GM04503 (cell line): ENCODE results near the gene DDX41.
"Not testable (repeated sequence)": the region's sequence is repeated elsewhere in the genome, so short reads cannot be mapped to it uniquely, and the experiment has no call there.

ENCODE experiments used
- DNase-seq: peaks from one replicate; pipeline ENCODE4 v3.0.0-alpha.2; 2012; ENCODE audit warnings: low read depth

Gene DDX41

DNA sequence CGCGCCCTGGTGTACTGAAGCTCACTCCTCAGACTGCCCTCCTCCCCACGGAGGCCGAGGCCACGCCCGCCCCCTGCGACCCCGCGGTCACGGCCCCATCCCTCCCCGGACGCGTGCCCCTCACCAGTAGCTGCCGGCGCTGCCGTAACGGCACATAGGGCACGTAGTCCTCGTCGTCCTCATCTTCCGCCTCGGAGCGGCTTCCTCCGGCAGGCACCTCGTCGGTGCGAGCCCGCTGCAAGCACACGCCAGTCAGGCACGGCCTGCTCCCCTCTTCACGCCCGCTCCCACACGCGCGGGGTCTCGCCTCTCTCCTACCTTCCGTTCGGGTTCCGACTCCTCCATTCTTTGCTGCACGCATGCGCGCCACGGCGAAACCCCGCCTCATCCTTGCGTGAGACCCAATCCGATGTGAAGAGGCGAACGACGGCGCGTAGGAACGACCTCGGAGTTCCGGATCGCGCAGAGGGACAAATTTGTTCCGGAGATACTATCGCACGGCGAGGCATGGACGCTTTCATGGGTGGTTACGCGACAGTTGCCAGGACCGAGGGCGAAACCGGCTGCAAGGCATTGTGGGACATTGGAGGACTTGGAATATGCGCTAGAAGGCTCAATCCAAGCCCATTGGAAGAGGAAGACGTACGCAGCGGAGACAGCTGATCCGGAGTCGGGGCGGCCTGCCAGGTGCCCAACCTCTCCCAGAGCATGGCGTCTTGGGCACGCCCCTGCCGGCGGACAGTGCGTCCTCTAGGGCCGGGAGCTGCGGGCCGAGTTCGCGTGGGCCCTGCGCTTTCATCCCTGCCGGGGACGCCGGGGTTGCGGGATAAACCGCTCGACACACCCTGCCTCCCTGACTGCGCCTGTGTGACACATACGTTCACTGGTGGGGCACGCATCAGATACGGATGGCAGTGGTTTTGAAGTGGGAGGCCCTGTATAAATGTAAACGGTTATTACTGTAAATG lies at the start of gene DDX41:
Gene DDX41 (minus strand): TSS at position 361 of the 968 bp plus-strand sequence. CDS start 16 bp downstream, at position 345.
- DNase-seq, result peak; percentile 98

GRCh38 chr5:177565046-177565445 lies 48.3 kb upstream of the DDX41 start:
- no peak for DNase-seq

DNA sequence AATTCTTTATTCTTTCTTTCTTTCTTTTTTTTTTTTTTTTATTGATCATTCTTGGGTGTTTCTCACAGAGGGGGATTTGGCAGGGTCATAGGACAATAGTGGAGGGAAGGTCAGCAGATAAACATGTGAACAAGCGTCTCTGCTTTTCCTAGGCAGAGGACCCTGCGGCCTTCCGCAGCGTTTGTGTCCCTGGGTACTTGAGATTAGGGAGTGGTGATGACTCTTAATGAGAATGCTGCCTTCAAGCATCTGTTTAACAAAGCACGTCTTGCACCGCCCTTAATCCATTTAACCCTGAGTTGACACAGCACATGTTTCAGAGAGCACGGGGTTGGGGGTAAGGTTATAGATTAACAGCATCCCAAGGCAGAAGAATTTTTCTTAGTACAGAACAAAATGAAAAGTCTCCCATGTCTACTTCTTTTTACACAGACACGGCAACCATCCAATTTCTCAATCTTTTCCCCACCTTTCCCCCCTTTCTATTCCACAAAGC lies 42.7 kb upstream of the DDX41 start:
- DNase-seq, result not testable (repeated sequence)

DNA sequence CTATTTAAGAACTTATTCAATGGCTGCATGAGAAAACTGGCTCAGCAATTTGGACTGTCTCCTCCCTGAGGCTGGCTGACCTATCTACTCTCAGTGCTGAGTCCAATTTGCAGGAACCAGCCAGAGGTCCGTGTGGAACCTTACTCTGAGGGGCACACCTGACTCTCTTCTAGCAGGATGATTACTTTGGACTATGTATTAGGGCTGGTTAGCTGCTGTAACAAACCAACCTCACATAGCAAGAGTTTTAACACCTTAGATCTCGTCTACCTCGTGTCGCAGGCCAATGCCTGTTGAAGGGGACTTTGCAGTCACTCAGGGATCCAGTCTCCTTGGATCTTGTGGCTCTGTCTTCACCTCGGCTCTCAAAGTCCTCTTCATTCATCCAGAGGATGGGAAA lies 41.0 kb upstream of the DDX41 start:
- no peak for DNase-seq

- no peak for DNase-seq
Observed at GRCh38 chr5:177557041-177557647, 40.4 kb upstream of the DDX41 start.

DNA sequence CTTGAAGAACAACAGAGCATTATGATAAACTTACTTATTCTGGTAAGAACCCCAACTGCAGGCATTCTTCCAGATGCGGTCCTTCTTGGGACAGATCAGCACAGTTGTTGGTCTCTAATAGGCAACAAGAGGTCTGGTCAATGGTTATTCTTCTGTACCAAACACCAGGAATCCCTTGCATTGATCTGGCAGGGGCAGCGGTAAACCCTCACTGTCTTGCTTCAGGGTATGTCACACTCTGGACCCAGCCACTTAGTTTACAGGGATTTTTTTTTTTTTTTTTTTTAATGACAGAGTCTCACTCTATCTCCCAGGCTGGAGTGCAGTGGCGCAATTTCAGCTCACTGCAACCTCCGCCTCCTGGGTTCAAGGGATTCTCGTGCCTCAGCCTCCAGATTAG lies 38.9 kb upstream of the DDX41 start:
- no peak for DNase-seq

- no peak for DNase-seq
Observed at GRCh38 chr5:177555228-177555627, 38.5 kb upstream of the DDX41 start.

DNA sequence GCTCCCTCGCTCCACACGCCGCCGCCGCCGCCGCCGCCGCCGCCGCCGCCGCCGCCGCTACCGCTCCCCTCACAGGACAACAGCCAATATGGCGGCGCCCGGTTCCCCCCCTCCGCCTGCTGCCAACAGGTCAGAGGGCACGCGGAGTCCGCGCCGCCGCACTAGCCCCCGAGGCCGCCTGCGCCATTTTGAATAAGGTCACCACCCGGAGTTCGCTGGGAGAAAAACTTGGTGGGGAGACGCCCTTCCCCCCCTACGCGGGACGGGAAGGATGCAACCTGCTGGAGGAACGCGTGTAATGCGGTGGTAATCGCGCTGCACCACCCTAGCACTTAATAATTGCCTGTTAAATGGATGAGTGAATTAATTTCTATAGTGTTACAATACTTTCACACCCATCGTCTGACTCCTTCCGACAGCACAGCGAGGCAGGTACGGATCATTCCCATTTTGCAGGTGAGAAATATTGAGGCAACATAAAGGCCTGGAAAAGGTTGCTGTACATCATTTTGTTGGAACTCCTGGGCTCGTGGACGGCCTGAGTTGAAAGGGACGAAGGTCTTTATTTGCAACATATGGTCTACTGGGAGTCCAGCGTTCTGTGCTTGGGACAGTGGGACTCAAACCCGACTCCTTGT lies 37.8 kb upstream of the DDX41 start, which contains the start of gene FAM193B:
Gene FAM193B (minus strand): TSS at position 90 of the 638 bp plus-strand sequence. CDS start 105 bp downstream, outside the sequence.
- no peak for DNase-seq

DNA sequence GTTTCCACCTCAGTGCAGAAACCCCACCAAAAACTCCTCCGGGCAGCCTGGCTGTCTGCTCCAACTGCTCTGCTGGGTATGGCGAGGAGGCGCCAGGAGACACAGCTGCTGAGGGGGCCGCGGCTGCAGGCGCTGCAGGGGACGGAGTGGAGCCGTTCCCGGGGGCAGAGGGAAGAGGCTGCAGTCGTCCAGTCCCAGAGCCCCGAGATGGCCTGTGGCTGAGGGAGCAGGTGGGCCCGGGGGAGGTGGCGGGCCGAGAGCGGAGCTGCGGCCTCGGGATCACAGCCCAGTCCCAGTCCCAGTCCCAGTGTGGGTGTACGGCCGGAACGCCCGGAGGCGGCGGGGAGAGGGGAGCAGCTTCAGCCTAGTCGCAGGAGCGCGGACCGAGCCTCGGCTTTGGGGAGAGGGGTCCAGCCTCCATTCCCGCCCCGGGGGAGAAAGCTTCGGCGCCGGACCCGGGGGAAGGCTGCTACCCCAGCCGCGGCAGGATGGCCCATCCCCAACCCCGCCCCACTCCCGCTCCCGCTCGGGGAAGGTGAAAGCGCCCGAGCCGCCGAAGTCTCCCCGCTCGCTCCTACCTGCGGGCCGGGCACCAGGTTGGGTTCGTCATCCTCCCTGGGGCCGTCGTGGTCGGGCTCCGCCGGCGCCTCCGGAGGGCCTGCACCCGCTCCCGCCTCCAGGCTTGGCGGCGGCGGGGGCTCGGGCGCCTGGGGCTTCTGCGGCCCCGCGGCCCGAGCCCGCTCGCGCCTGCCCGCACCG lies 37.1 kb upstream of the DDX41 start:
- DNase-seq, result no peak

GRCh38 chr5:177552839-177553455 lies 36.2 kb upstream of the DDX41 start:
- DNase-seq, result no peak

DNA sequence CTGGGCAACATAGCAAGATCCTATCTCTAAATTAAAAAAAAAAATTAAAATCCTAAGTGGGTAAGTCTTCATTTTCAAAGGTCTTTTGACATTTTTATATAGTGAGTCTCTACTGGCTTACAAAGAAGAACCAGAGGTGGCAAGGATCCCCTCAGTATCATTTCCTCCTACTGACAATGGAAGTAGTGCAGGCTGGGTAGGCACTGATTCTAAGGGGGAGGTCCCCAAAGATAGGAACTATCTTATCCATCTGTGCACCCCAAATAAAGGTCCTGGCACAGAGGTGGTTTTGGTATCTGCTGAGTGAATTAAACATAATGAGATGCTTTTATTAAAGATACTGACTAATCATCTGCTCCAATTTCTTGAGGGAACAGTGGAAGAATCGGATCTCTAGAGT lies 33.4 kb upstream of the DDX41 start:
- DNase-seq, result no peak

GRCh38 chr5:177548495-177548894 lies 31.7 kb upstream of the DDX41 start:
- no peak for DNase-seq

GRCh38 chr5:177547736-177548135 lies 31.0 kb upstream of the DDX41 start:
- no peak for DNase-seq

GRCh38 chr5:177546258-177546741 lies 29.5 kb upstream of the DDX41 start:
- DNase-seq, result peak; percentile 99

DNA sequence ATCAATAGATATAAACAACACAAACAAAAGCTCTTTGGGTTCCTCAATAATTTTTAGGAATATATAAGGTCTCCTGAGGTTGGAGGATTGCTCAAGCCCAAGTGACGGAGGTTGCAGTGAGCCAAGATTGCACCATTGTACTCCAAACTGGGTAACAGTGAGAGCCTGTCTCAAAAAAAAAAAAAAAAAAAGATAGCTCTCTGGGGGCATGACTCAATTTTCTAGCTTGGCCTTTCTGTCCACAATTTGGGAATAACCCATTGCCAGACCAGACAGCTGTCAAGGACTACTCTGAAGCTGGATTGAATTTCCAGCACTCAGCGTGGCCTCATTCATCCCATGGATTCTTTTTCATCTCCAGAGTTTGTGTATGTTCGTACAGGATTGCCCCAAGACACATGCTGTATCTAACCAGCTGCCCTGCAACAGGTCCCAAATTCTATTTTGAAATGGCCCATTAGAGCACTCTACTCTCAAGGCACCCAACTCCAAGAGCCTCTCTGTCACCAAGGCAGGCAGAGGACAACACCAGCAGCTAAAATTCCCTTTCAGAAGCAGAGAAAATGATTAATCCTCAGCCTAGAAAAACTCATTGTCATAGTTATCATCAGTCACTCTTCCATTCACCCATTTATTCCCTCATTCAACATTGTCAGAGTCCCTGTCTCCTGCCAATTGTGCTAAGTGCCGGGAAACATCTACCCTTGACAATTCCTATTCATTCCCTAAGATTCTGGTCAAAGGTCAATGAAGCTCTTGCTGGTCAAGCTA lies 28.9 kb upstream of the DDX41 start:
- DNase-seq, result peak; percentile 67

- DNase-seq, result no peak
Observed at GRCh38 chr5:177542816-177543465, 26.2 kb upstream of the DDX41 start.

DNA sequence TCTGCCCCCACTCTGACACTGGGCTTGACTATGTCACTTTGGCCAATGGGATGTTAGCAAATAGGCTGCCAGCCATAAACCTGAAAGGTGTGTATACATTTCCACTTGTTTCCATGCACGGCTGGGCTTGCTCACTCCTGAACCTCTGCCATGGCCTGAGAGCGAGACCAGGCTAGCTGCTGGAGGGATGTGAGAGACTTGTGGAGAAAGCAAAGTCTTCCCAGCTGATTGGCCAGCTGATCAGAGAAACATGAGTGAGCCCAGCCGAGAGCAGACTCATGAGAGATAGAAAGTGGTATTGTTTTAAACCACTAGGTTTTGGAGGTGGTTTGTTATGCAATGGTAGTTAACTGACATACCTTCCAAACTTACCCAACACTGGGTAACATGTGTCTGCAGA lies 23.7 kb upstream of the DDX41 start:
- no peak for DNase-seq

DNA sequence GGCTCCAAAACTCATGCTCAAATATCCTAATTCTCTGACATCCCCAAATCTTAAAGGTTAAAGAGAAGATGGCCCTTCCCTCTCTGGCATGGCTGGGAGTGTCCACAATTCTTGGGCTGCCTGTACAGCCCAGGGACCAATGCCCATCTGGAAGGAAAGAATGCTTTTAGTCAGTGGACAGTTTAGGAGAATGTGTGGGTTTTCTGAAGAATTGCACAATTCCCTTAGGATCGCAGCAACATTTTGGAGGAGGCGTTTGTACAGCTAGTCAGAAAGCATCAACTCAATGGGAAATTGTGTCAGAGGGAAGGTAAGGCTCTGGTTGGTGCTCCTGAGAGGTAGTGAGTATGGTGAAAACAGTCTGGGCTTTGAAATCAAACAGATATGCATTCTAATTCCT lies 22.6 kb upstream of the DDX41 start:
- peak; percentile 77 for DNase-seq

GRCh38 chr5:177538876-177539275 lies 22.1 kb upstream of the DDX41 start:
- no peak for DNase-seq
